DMS53 treated with DMSO at 0.1 percent for 48 hours (cell line): ENCODE data around the gene BLOC1S5.
A peak's percentile ranks its signal among the peaks of the same experiment; 100 is the strongest.
"Not testable (repeated sequence)": the region's sequence is repeated elsewhere in the genome, so short reads cannot be mapped to it uniquely, and the experiment has no call there.

Experiments used
- DNase-seq: peaks from one replicate; lab custom pipeline; 2025; ENCODE audit not compliant: unreplicated experiment; lab: John Stamatoyannopoulos, UW

Gene BLOC1S5

DNA sequence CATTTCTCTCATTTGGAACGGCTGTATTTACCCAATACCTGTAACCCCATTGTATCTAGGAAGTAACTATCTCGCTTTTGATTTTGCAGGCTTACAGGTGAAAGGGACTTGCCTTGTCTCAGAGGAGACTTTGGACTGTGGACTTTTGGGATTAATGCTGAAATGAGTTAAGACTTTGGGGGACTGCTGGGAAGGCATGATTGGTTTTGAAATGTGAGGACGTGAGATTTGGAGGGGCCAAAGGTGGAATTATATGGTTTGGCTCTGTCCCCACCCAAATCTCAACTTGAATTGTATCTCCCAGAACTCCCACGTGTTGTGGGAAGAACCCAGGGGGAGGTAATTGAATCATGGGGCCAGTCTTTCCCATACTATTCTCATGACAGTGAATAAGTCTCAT lies 18.4 kb downstream of the BLOC1S5 start:
- not testable (repeated sequence) for DNase-seq

DNA sequence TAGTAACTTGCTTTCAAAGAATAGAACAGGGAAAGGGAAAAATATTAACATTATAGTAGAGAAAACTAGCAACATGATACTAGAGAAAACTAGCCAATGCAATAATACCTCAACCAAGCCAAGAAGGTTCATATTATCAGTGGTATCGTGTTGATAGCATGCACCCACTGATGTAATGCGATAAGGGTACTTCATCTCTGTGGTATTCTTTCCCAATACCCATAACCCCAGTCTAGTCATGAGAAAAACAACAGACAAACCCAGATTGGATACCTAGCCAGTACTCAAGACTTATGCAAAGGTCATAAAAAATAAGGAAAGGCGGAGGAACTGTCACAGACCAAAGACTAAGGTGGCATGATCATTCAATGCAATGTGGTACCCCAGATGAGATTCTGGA lies 21.0 kb downstream of the BLOC1S5 start:
- DNase-seq = no peak

DNA sequence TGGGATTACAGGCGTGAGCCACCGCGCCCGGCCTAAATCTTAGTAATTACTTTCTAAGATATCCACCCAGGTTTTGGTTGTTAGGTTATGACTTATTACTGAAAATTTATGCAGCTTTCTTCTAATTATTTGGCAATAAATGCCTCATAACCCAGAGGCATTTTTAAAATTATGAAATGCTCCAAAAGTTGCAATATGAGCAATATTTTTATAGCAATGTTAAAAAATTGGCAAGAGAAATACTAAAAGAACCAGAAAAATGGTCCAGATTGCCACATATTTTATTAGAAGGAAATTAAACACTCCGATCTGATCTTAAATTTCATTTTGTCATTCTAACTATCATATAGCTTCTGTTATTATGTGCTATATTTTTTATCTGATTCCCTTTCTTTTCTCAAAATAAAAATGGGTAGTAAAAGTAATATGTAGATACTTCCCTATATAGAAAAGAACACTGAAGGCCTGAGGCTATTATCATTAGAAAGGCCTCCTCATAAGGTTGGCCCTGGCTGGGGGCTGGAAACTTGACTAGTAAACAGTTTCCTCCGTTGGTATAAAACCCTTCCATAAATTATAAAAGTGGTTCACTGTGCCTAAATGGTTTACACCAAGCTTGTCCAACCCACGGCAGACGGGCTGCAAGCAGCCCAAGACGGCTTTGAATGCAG lies 22.1 kb downstream of the BLOC1S5 start:
- DNase-seq = no peak

DNA sequence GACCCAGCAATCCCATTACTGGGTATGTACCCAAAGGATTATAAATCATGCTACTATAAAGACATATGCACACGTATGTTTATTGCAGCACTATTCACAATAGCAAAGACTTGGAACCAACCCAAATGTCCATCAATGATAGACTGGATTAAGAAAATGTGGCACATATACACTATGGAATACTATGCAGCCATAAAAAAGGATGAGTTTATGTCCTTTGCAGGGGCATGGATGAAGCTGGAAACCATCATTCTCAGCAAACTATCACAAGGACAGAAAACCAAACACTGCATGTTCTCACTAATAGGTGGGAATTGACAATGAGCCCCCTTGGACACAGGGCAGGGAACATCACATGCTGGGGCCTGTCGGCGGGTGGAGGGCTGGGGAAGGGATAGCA lies 30.1 kb downstream of the BLOC1S5 start:
- not testable (repeated sequence) for DNase-seq

DNA sequence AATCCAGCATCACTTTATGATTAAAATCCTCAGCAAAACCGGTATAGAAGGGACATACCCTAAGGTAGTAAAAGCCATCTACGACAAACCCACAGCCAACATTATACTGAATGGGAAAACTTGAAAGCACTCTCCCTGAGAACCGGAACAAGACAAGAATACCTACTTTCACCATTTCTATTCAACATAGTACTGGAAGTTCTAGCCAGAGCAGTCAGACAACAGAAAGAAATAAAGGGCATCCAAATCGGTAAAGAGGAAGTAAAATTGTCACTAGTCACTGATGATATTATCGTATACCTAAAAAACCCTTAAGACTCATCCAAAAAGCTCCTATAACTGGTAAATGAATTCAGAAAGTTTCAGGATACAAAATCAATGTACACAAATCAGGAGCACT lies 33.3 kb downstream of the BLOC1S5 start:
- no peak for DNase-seq

DNA sequence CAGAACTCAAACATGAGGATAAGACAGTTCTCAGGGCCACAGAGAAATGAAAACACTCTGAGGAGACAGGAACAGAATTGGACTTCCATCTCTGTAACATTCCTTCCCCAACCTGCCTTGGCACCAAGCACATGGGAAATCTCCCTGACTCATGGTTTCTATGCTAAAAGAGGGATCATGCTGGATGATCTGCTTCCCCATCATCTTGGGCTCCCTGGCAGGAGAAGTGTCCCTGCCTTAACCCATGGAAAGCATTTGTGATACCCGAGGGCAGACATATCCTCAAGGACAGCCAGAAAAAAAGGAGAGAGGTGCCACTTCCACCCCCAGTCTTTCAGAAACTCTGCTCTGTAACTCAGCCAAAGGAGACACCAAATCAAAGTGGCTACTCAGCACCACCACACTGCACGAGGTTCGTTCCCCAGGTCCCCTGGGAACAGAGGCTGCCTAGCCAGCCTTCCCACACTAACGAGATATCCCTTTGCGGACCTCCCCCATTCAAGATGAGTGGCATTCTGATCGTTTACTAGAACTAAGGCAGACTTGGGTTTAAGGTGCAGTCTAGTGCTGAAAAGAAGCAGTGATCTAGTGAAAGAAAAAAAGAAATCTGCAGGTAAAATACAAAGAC lies 34.8 kb downstream of the BLOC1S5 start:
- DNase-seq = no peak

DNA sequence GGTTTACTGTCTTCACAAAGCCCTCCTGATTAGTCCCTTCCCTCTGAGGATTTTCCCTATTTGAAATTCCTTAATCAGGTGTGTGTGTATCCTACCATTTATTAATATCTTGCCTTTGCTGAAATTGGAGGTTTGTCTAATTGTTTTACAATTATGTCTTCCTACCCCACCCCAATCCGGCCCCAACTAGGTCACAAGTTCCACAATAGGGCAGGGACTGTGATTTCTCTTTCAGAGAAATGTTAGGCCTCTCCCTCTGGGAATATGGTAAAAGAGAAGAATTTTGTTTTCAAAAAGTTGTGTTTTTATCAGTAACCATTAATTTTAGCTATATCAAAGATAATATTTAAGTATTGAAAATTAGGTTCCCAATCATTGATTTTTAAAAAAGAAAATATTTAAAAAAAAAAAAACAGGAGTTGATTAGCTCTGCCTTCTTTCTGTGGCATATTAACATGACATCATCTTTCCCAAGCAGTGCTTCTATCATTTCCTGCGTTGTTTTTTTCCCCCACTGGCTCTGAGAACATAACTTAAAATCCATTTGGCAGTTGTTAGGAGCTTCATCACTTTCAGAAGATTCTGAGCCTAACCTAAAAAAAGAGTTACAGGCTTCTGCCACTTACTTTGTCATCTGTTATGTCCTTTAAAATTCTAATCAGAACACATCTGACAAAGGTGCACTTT lies 36.1 kb downstream of the BLOC1S5 start:
- DNase-seq = no peak

DNA sequence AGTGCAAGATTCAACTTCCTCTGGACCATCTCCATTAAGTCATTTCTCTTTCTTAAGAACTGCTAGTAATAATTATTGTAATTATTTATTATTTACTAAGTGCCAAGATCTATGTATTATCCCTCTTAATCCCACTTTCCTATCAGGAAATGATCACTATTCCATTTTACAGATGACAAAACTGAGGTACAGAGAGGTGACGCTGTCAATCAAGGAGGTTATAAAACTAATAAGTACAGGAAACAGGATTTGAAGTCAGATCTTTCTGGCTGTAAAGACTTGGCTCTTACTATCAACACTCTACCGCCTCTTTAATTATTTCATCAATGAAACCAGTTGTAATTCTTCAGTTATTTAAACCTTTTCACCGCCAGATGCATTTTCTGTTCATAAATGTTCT lies 37.4 kb downstream of the BLOC1S5 start:
- DNase-seq = no peak

DNA sequence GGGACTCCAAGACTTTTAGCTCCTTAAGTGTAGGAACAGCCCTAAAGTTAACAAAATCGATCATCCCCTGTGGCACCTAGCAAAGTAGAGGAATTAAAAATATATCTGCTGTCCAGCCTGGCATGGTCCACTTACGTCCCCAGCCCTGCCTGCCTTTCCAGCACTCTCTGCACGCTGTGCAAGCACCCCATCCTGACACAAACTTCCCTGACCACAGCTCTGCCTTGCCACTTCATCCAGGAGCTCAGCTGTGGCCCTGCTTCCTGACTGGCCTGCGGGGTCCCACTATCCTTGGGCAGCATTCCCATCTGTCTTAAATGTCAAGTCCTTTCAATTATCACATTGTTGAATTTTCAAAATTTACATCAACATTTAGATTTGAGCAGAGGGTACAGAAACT lies 39.0 kb downstream of the BLOC1S5 start:
- DNase-seq = no peak

DNA sequence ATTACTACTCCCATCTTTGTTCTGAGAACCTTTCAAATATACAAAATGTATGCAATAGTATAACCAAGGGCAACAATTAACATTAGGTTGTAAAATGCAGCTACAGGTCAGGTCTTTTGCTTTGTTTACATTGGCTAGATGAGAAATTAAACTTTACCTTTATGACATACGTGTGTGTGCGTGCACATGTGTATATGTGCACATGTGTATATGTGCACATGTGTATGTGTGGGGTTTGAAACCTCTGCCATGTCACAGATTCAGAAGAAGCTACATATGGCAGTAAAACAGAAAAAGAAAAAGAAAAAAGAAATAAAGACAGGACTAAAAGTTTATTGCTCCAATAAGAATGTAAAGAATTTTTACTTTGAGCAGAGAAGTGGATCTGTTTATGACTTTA lies 40.6 kb downstream of the BLOC1S5 start:
- no peak for DNase-seq

DNA sequence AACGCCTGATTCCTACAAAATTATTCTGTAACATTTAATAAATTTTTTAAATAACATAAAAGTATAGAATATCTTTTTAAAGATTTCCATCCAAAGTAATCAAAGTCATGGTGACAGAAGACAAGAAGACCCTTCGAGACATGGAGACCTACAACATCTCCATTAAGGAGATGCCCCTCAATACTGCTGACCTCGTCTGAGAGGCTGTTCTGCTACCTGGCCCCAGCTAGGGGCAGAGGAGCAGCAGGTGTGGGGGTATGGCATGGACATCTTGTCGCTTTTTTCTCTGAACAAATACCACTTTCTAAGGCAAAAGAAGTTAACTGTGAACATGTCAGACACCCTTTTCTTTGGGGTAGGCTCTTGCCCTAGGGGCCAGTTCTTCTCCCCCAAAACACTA lies 44.1 kb downstream of the BLOC1S5 start:
- no peak for DNase-seq

DNA sequence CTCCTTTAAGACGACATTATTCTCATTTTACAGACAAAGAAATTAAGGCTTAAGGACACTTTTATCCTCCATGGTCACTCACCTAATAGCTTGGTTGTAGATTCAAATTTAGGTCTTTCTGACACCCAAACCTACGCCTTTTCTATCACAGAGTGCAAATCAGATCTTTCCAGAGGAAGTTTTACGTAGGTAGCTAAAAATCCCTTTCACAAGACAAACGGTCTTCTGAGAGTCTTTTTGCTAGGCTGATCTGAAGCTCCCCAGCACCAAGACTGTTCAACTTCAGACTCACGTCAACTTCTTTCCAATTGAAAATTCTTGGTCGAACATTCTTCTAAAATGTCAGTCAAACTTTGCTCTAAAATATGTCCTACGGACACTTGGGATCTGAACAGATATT lies 46.5 kb downstream of the BLOC1S5 start:
- no peak for DNase-seq

DNA sequence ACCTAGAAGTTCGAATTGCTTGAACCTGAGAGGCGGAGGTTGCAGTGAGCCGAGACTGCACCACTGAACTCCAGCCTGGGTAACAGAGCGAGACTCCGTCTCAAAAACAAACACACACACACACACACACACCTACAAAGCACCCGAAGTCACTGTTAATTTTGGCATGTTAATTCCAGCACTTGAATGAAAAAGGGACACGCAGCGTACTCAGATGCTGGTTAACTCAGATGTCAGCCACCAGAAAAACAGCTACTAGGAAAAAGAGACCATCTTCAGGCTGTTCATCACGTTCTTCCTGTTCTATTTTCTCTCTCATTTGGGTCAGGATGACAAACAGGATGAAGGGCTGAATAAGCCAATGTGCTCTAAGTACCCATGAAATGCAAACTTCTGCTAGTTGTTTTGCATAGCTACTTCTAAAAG lies 46.9 kb downstream of the BLOC1S5 start:
- DNase-seq = no peak

DNA sequence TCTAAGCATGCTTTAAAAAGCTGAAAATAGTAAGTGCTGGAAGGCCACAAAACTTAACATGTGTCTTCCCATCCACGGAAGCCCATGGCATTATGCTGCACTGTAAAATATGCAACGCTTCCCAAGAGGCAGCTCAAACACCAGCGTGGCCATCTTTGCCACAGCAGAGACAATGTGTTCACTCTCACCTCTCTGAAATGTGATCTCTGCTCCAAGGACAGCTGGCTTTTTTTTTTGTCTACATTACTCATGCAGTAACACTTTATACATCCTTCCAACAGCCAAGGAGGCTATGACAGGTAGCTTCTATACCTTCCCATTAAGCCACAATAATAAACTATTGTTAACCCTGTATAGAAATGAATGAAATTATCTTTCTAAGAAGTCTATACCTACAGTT lies 49.2 kb downstream of the BLOC1S5 start:
- DNase-seq = no peak

DNA sequence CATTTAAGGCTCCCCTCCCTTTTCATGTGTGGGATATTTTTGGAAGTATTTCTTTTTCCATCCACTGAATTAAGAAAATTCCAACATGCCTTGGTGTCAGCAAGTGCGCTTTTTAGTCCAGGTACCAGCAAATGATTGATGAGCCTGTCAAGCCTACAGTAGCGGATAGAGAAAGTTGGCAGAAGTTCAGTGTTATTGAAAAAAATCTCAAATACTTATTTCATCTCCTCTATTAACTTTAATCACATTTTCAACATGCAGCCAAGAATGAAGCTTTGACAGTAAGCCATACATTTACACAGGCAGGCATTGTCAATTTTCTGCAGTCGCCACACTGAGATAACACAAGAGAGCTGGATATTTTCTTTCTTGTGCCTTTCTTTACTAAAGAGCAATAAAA lies 50.4 kb downstream of the BLOC1S5 start:
- DNase-seq = no peak

DNA sequence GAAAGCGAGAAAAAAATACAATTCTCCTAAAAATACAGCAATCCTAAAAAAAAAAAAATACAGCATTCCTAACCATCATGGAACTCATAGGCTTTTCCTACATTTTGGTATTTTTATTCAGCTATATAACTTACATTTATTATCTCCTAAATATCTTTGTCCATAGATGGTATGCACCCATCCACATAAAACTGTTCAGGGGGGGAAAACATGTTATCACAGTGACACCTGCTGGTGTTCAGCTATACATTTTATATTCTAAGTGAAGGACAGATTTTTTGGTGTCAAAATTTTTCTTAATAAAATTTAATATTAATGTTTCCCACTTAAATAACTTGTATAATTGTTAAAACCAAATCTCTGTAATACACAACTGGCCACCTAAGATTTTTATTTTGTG lies 58.0 kb downstream of the BLOC1S5 start:
- DNase-seq = peak; percentile 20

DNA sequence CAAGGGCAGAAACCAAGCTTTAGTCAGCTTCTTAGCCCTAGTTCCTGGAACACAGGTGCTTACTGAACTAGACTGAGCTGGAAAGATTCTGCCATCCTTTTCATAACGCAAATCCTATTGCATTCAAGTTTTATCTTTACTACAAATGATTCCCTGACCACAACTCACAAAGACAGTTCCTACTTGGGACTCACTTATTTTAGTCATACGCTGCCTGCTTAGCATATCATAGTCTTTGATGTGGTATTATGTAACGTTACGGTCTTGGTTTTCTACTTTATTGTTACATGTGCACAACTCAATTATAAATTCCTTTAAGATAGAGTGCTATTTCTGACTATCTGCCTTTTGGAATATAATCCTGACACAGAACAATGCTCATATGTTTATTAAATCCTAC lies 59.1 kb downstream of the BLOC1S5 start:
- no peak for DNase-seq

DNA sequence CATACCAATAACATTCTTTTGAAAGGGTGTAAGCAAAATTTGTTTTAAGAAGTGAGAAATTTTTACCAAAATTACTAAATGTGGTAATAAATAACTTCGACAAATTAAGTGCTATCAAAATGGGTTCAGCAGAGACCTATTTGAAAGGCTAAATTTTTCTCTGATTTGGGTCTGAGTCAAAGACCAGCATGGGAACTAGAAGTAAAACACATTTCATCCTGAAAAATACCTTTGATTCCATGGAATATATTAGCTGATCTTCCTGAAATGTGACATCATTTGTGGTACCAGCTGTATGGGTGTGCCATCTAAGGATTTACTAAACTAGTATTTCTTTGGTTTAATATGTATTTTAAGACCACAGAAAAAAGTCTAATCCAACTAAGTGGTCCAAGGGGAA lies 63.6 kb downstream of the BLOC1S5 start:
- DNase-seq = no peak

DNA sequence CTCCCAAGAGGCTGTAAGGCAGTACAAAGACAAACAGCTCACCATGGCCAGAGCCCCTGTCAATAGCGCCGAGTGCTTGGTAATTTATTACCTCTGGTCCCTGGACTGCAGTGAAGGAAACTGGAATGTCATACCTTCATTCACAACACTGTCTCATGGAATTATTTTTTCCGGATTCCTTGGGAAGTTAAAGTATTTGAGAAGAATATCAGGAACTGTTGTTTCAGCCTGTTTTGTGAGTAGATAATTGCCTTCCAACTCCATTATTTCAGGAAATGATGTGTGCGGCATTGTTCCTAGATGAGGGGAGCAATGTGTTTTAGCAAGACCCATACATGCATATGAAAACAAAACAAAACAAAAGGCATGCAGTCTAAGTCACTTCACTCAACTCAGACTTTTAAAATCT lies 64.0 kb downstream of the BLOC1S5 start:
- no peak for DNase-seq

DNA sequence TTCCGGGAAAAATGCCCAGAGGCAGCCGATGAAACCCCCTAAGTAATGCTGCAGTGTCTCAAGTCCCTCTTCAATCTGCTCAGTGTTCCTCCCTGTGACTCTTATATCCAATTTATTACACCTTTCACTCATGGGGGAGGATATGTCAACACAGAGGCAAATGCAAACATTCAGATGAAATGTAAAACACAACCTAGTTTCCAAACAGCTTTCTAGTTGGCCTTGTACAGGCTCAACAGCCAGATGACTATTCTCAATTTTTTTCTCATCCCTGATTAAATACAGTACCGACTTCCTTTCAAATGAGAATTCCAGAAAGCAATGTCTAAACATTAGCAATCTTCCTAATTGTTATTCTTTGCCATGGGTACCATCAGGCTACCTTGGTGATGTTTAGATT lies 65.0 kb downstream of the BLOC1S5 start:
- no peak for DNase-seq

DNA sequence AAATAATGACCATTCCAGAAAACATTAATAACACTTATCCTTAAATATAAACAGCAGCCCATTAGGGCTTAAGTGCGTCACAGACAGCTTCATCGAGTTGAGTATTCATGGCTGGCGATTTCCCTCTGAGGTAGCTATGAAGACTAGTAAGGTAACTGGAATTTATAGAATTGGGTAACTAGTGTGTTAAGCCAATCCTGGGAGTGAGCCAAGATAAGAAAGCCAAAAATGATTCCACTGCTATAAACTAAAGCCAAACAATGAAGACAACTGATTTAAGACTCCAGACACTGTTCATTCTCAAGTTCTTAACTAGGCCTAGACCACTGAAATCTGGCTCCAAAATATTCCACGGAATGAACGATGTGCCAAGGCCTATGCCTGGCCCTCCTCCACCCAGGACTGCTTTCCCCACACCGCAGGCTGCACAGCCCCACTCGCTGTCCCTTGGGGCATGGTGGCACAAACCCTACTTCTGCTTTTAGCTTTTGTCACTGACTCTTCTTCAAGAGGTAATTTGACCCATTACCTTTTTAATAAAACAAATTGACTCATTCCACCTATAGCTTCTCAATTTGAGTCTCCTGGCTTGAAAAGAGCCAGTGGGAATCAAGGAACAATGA lies 66.0 kb downstream of the BLOC1S5 start:
- no peak for DNase-seq

DNA sequence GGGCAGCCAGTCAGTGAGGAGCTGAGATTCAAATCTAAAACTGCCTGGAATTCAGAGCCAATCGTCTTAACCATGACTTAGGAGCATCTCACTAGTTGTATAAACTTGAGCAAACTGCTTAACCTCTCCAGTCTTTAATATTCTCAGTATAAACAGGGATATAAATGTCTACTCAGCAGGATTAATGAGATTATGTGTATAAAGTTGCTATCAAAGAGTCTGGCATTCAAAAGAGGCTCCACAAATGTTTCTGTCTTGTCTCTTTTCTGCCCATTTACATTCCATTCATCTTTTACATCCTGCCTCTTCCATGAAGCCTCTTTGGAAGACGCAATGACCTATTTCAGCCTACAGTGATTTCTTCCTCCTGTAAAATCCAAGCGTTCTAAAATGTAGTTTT lies 66.9 kb downstream of the BLOC1S5 start:
- no peak for DNase-seq
